K562 (cell line): ENCODE measurements around the gene AMMECR1. TPM values are rescaled to one million over a fixed set of nuclear protein-coding genes. Genes with fewer than 3 reads are reported as not detected.

Source experiments
- FOXK2 ChIP-seq, 2 experiments: fragments of 450-650 bp; IDR thresholded peaks in 1 of 2; conservative IDR thresholded peaks in 1 of 2; 2 replicates each; pipeline ENCODE4 v1.6.1; 2016; ENCODE audit warnings: low read depth in 2 of 2, mild to moderate bottlenecking in 1 of 2
- MEIS2 ChIP-seq: fragments of 450-650 bp; IDR thresholded peaks from 2 replicates; pipeline ENCODE4 v1.6.1; 2014; ENCODE audit warnings: mild to moderate bottlenecking; ENCODE audit not compliant: partially characterized antibody
- TAL1 ChIP-seq: fragments of 450-650 bp; IDR thresholded peaks from 2 replicates; pipeline ENCODE4 v1.6.1; 2016; ENCODE audit warnings: mild to moderate bottlenecking
- ZNF124 ChIP-seq: sonication (generic); formaldehyde crosslinking; IDR thresholded peaks from 2 replicates; pipeline ENCODE4 v1.8.1; 2022; ENCODE audit warnings: missing genetic modification reagents
- polyA plus RNA-seq, 8 experiments: library from polyadenylated mRNA; depleted of rRNA in 4 of 8; stranded (reverse) in 5 of 8; unstranded in 3 of 8; fragments of >200 nt; fragmentation: Nextera tagmentation in 2 of 8; fragmentation: Illumina TruSeq in 1 of 8; extraction: Ambion mirVana in 2 of 8; extraction: Trizol in 1 of 8; gene quantifications; 2 replicates each; pipeline versions ENCODE4 v1.2.1 to v1.2.3, GENCODE V29; 2011 to 2014; ENCODE audit warnings: inconsistent platforms in 1 of 8, missing spikeins in 1 of 8
- total RNA-seq, 7 experiments: library from RNA; depleted of rRNA in 6 of 7; stranded (reverse); fragments of >200 nt in 6 of 7; fragmentation: Illumina TruSeq in 2 of 7; extraction: Trizol in 2 of 7; gene quantifications; 2 replicates each; pipeline versions ENCODE4 v1.2.1 to v1.2.3, GENCODE V29; 2011 to 2021; ENCODE audit warnings: low replicate concordance in 1 of 7
- TF ChIP-seq, protein P1 (sequence below): fragments of 250-450 bp; sonication (Bioruptor Pico); IDR thresholded peaks from 2 replicates; pipeline ENCODE4 v1.9.0; 2021; ENCODE audit warnings: mild to moderate bottlenecking
- TF ChIP-seq, protein P2 (sequence below): fragments of 450-650 bp; IDR thresholded peaks from 2 replicates; pipeline ENCODE4 v1.6.1; 2016; ENCODE audit warnings: low read depth
- TF ChIP-seq, protein P3 (sequence below), 2 experiments: fragments of 450-650 bp; IDR thresholded peaks; 2 replicates each; pipeline ENCODE4 v1.6.1; 2018; ENCODE audit warnings: mild to moderate bottlenecking in 2 of 2, low read depth in 1 of 2; ENCODE audit not compliant: partially characterized antibody in 2 of 2
- TF ChIP-seq, protein P4 (sequence below): fragments of 450-650 bp; IDR thresholded peaks from 2 replicates; pipeline ENCODE4 v1.6.1; 2016
- TF ChIP-seq, protein P5 (sequence below): fragments of 250-450 bp; sonication (Bioruptor Pico); IDR thresholded peaks from 2 replicates; pipeline ENCODE4 v1.4.0; 2020; ENCODE audit warnings: mild to moderate bottlenecking, moderate library complexity, borderline replicate concordance

Gene AMMECR1
- total and polyA plus RNA-seq, 9 of the 15 experiments (the other 6 are each of a cell fraction or from before 2014, with no cell fraction given): 13.9 to 36.7 (median 23.6) TPM

DNA sequence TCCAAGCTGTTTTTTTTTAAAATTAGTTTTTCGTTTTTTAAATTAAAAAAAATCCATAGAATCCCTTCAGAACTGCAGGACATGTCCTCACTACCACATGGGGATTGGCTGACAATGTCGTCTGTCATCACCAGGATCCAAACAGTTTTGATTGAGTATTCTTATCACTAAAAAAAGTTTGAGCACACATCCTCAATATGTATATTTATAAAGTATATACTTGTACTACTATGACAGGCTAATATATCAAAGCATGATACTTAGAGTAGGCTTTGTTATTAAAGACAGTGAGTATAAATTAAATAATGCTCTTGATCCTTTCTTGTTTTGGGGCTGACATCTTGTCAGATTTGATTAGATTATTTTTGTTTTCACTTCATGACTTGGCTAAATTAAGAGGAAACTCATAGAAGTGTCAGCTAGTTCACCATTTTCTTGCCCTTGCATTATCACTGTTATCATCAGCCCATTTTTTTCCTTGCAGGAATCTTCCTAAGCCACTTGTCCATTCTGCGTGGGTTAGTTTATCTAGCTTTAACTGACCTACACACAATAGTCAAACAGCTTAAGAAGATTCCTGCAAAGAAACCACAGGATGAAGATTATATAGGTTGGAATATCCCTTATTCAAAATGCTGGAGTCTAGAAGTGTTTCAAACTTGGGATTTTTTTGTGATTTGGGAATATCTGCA lies 92.8 kb downstream of the AMMECR1 start (continued):
- TF ChIP-seq FOXK2 (conservative IDR thresholded peaks at IDR 0.05 in 1 of 2, IDR thresholded peaks at IDR 0.05 in 1 of 2; ENCODE audit: low read depth in 2 of 2): no peak
- TF ChIP-seq, protein P1, sequence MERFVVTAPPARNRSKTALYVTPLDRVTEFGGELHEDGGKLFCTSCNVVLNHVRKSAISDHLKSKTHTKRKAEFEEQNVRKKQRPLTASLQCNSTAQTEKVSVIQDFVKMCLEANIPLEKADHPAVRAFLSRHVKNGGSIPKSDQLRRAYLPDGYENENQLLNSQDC (CRISPR knock-in tag): no peak
- TF ChIP-seq, protein P2, sequence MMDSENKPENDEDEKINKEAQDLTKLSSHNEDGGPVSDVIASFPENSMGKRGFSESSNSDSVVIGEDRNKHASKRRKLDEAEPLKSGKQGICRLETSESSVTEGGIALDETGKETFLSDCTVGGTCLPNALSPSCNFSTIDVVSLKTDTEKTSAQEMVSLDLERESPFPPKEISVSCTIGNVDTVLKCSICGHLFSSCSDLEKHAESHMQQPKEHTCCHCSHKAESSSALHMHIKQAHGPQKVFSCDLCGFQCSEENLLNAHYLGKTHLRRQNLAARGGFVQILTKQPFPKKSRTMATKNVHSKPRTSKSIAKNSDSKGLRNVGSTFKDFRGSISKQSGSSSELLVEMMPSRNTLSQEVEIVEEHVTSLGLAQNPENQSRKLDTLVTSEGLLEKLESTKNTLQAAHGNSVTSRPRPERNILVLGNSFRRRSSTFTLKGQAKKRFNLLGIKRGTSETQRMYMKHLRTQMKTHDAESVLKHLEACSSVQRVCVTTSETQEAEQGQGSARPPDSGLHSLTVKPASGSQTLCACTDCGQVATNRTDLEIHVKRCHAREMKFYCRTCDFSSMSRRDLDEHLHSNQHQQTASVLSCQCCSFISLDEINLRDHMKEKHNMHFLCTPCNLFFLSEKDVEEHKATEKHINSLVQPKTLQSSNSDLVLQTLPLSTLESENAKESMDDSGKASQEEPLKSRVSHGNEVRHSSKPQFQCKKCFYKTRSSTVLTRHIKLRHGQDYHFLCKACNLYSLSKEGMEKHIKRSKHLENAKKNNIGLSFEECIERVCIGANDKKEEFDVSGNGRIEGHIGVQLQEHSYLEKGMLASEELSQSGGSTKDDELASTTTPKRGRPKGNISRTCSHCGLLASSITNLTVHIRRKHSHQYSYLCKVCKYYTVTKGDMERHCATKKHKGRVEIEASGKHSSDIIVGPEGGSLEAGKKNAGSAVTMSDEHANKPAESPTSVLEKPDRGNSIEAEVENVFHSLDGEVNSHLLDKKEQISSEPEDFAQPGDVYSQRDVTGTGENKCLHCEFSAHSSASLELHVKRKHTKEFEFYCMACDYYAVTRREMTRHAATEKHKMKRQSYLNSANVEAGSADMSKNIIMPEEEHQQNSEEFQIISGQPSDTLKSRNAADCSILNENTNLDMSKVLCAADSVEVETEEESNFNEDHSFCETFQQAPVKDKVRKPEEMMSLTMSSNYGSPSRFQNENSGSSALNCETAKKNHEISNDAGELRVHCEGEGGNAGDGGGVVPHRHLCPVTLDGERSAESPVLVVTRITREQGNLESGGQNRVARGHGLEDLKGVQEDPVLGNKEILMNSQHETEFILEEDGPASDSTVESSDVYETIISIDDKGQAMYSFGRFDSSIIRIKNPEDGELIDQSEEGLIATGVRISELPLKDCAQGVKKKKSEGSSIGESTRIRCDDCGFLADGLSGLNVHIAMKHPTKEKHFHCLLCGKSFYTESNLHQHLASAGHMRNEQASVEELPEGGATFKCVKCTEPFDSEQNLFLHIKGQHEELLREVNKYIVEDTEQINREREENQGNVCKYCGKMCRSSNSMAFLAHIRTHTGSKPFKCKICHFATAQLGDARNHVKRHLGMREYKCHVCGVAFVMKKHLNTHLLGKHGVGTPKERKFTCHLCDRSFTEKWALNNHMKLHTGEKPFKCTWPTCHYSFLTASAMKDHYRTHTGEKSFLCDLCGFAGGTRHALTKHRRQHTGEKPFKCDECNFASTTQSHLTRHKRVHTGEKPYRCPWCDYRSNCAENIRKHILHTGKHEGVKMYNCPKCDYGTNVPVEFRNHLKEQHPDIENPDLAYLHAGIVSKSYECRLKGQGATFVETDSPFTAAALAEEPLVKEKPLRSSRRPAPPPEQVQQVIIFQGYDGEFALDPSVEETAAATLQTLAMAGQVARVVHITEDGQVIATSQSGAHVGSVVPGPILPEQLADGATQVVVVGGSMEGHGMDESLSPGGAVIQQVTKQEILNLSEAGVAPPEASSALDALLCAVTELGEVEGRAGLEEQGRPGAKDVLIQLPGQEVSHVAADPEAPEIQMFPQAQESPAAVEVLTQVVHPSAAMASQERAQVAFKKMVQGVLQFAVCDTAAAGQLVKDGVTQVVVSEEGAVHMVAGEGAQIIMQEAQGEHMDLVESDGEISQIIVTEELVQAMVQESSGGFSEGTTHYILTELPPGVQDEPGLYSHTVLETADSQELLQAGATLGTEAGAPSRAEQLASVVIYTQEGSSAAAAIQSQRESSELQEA: no peak
- TF ChIP-seq ZNF124 (CRISPR knock-in tag): no peak
- TF ChIP-seq MEIS2: peak; percentile 69
- TF ChIP-seq, protein P3, sequence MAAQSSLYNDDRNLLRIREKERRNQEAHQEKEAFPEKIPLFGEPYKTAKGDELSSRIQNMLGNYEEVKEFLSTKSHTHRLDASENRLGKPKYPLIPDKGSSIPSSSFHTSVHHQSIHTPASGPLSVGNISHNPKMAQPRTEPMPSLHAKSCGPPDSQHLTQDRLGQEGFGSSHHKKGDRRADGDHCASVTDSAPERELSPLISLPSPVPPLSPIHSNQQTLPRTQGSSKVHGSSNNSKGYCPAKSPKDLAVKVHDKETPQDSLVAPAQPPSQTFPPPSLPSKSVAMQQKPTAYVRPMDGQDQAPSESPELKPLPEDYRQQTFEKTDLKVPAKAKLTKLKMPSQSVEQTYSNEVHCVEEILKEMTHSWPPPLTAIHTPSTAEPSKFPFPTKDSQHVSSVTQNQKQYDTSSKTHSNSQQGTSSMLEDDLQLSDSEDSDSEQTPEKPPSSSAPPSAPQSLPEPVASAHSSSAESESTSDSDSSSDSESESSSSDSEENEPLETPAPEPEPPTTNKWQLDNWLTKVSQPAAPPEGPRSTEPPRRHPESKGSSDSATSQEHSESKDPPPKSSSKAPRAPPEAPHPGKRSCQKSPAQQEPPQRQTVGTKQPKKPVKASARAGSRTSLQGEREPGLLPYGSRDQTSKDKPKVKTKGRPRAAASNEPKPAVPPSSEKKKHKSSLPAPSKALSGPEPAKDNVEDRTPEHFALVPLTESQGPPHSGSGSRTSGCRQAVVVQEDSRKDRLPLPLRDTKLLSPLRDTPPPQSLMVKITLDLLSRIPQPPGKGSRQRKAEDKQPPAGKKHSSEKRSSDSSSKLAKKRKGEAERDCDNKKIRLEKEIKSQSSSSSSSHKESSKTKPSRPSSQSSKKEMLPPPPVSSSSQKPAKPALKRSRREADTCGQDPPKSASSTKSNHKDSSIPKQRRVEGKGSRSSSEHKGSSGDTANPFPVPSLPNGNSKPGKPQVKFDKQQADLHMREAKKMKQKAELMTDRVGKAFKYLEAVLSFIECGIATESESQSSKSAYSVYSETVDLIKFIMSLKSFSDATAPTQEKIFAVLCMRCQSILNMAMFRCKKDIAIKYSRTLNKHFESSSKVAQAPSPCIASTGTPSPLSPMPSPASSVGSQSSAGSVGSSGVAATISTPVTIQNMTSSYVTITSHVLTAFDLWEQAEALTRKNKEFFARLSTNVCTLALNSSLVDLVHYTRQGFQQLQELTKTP (IDR thresholded peaks at IDR 0.05; ENCODE audit: low read depth in 1 of 2, partially characterized antibody in 2 of 2): no peak
- TF ChIP-seq, protein P4, sequence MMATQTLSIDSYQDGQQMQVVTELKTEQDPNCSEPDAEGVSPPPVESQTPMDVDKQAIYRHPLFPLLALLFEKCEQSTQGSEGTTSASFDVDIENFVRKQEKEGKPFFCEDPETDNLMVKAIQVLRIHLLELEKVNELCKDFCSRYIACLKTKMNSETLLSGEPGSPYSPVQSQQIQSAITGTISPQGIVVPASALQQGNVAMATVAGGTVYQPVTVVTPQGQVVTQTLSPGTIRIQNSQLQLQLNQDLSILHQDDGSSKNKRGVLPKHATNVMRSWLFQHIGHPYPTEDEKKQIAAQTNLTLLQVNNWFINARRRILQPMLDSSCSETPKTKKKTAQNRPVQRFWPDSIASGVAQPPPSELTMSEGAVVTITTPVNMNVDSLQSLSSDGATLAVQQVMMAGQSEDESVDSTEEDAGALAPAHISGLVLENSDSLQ: peak; percentile 54
- peak; percentile 40 for TF ChIP-seq TAL1
- TF ChIP-seq, protein P5, sequence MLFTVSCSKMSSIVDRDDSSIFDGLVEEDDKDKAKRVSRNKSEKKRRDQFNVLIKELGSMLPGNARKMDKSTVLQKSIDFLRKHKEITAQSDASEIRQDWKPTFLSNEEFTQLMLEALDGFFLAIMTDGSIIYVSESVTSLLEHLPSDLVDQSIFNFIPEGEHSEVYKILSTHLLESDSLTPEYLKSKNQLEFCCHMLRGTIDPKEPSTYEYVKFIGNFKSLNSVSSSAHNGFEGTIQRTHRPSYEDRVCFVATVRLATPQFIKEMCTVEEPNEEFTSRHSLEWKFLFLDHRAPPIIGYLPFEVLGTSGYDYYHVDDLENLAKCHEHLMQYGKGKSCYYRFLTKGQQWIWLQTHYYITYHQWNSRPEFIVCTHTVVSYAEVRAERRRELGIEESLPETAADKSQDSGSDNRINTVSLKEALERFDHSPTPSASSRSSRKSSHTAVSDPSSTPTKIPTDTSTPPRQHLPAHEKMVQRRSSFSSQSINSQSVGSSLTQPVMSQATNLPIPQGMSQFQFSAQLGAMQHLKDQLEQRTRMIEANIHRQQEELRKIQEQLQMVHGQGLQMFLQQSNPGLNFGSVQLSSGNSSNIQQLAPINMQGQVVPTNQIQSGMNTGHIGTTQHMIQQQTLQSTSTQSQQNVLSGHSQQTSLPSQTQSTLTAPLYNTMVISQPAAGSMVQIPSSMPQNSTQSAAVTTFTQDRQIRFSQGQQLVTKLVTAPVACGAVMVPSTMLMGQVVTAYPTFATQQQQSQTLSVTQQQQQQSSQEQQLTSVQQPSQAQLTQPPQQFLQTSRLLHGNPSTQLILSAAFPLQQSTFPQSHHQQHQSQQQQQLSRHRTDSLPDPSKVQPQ (CRISPR knock-in tag): no peak
